GM11168 (cell line): Measurements from ENCODE around the gene ARRB2.

Experiments used
- in situ Hi-C: fragments of 300-500 bp; cut with MboI; formaldehyde crosslinking; loops from one replicate; pipeline ENCODE4 v1.12.0; 2022; ENCODE audit warnings: low sequenced_read_pairs; ENCODE audit not compliant: unreplicated experiment

The ARRB2 gene

GRCh38 chr17:4744999-4745969 is 34.9 kb downstream of the ARRB2 start:
- in situ Hi-C loops: no loop called here

GRCh38 chr17:4747847-4748246 is 37.4 kb downstream of the ARRB2 start:
- in situ Hi-C loops: no loop called here

- in situ Hi-C loops: no loop called here
Measured at GRCh38 chr17:4748686-4749085, 38.3 kb downstream of the ARRB2 start.

GRCh38 chr17:4750606-4751005 is 40.2 kb downstream of the ARRB2 start:
- in situ Hi-C loops: no loop called here

GRCh38 chr17:4751932-4752331 is 41.5 kb downstream of the ARRB2 start:
- in situ Hi-C loops: no loop called here

- in situ Hi-C loops: no loop called here
Measured at GRCh38 chr17:4753392-4753791, 43.0 kb downstream of the ARRB2 start.

- in situ Hi-C loops: no loop called here
Measured at GRCh38 chr17:4759776-4760236, 49.4 kb downstream of the ARRB2 start.

- in situ Hi-C loops: no loop called here
Measured at GRCh38 chr17:4764595-4764994, 54.2 kb downstream of the ARRB2 start.

- in situ Hi-C loops: no loop called here
Measured at GRCh38 chr17:4766201-4766600, 55.8 kb downstream of the ARRB2 start.

GRCh38 chr17:4766723-4767122 is 56.3 kb downstream of the ARRB2 start:
- in situ Hi-C loops: no loop called here

GRCh38 chr17:4768298-4768697 is 57.9 kb downstream of the ARRB2 start:
- in situ Hi-C loops: no loop called here

GRCh38 chr17:4769628-4770027 is 59.2 kb downstream of the ARRB2 start:
- in situ Hi-C loops: no loop called here
